Hepatocyte (in vitro differentiated cells): ENCODE measurements around the gene TMEM117.

Experiments
- EZH2 ChIP-seq: fragments of 200-600 bp; sonication (generic); IDR thresholded peaks from 2 replicates; pipeline ENCODE4 v1.6.1; 2016; ENCODE audit warnings: antibody characterized with exemption, mild to moderate bottlenecking, borderline replicate concordance
- EZH2phosphoT487 ChIP-seq: fragments of 200-600 bp; sonication (generic); IDR thresholded peaks from one replicate; pipeline ENCODE4 v1.6.1; 2018; ENCODE audit warnings: antibody characterized with exemption, mild to moderate bottlenecking, low read depth, moderate library complexity; ENCODE audit not compliant: unreplicated experiment, severe bottlenecking
- TF ChIP-seq, protein P1 (sequence below): fragments of 200-600 bp; sonication (generic); IDR thresholded peaks from 2 replicates; pipeline ENCODE4 v1.5.1; 2016; ENCODE audit warnings: antibody characterized with exemption, mild to moderate bottlenecking; ENCODE audit not compliant: poor library complexity

DNA sequence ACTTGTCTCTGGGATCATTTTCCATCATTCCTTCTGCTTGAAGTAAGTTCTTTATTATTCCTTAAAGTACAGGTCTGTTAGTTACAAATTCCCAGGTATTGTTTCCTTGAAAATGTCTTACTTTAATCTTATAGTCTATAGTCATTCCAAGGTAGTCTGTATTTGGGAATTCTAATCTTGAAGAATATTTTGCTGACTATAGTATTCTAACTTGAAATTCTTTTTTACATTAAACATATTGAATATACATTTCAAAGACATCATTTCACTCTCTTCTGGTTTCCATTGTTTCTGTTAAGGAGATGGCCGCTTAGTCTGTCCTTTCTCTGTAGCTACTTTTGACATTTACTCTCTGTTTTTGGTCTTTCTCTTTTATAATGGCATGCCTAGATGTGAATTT, 399.8 kb downstream of the TMEM117 start:
- TF ChIP-seq, protein P1, sequence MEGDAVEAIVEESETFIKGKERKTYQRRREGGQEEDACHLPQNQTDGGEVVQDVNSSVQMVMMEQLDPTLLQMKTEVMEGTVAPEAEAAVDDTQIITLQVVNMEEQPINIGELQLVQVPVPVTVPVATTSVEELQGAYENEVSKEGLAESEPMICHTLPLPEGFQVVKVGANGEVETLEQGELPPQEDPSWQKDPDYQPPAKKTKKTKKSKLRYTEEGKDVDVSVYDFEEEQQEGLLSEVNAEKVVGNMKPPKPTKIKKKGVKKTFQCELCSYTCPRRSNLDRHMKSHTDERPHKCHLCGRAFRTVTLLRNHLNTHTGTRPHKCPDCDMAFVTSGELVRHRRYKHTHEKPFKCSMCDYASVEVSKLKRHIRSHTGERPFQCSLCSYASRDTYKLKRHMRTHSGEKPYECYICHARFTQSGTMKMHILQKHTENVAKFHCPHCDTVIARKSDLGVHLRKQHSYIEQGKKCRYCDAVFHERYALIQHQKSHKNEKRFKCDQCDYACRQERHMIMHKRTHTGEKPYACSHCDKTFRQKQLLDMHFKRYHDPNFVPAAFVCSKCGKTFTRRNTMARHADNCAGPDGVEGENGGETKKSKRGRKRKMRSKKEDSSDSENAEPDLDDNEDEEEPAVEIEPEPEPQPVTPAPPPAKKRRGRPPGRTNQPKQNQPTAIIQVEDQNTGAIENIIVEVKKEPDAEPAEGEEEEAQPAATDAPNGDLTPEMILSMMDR: no peak
- TF ChIP-seq EZH2: no peak
- no peak for TF ChIP-seq EZH2phosphoT487
